Neuronal stem cell (in vitro differentiated cells): Measurements from ENCODE around the gene CORIN.

Source experiments
- DNase-seq: peaks from one replicate; pipeline ENCODE4 v3.0.0-alpha.2; 2013; ENCODE audit warnings: low spot score
- H2AFZ ChIP-seq: one replicate; pipeline ENCODE4 v1.6.1; 2013; ENCODE audit warnings: mild to moderate bottlenecking, low read length, inconsistent platforms
- H2AK5ac ChIP-seq: 2 replicates; pipeline ENCODE4 v1.6.1; 2013; ENCODE audit warnings: low read depth, mild to moderate bottlenecking, inconsistent platforms, low read length, moderate library complexity, mixed read lengths
- H2BK120ac ChIP-seq: 2 replicates; pipeline ENCODE4 v1.6.1; 2013; ENCODE audit warnings: low read depth, mild to moderate bottlenecking, inconsistent platforms, low read length, moderate library complexity, mixed read lengths
- H2BK12ac ChIP-seq: one replicate; pipeline ENCODE4 v1.6.1; 2013; ENCODE audit warnings: low read length, inconsistent platforms
- H2BK15ac ChIP-seq: 2 replicates; pipeline ENCODE4 v1.6.1; 2013; ENCODE audit warnings: mild to moderate bottlenecking, low read length, inconsistent platforms, mixed read lengths
- H2BK5ac ChIP-seq: one replicate; pipeline ENCODE4 v1.6.1; 2013; ENCODE audit warnings: inconsistent platforms, mild to moderate bottlenecking, low read length, moderate library complexity
- H3K14ac ChIP-seq: one replicate; pipeline ENCODE4 v1.6.1; 2013; ENCODE audit warnings: low read length, inconsistent platforms
- H3K18ac ChIP-seq: 2 replicates; pipeline ENCODE4 v1.6.1; 2013; ENCODE audit warnings: low read length, inconsistent platforms
- H3K23ac ChIP-seq: 2 replicates; pipeline ENCODE4 v1.6.1; 2013; ENCODE audit warnings: low read depth, mild to moderate bottlenecking, mixed read lengths, low read length, inconsistent platforms; ENCODE audit not compliant: poor library complexity
- H3K27ac ChIP-seq: replicated peaks from 3 replicates; pipeline ENCODE4 v1.5.1; 2013; ENCODE audit warnings: low read length, inconsistent platforms
- H3K27me3 ChIP-seq, 3 experiments: 2 replicates each; pipeline ENCODE4 v1.6.1; 2013; ENCODE audit warnings: low read length in 3 of 3, mild to moderate bottlenecking in 2 of 3, inconsistent platforms in 1 of 3, low read depth in 1 of 3, mixed read lengths in 1 of 3, moderate library complexity in 1 of 3; ENCODE audit not compliant: control insufficient read depth in 3 of 3, insufficient read depth in 3 of 3
- H3K36me3 ChIP-seq, 2 donors: replicated peaks in 1 of 2; 2 replicates each; pipeline ENCODE4 v1.6.1; 2013; ENCODE audit warnings: low read length in 2 of 2; ENCODE audit not compliant: control insufficient read depth in 2 of 2, insufficient read depth in 2 of 2
- H3K4ac ChIP-seq: 2 replicates; pipeline ENCODE4 v1.6.1; 2013; ENCODE audit warnings: inconsistent platforms, mild to moderate bottlenecking, low read length, moderate library complexity
- H3K4me1 ChIP-seq, 2 donors: 1 replicate in 1 of 2; 2 replicates in 1 of 2; pipeline ENCODE4 v1.6.1; 2013; ENCODE audit warnings: low read length in 2 of 2, low read depth in 1 of 2; ENCODE audit not compliant: control insufficient read depth in 2 of 2, insufficient read depth in 1 of 2
- H3K4me2 ChIP-seq: one replicate; pipeline ENCODE4 v1.6.1; 2013; ENCODE audit warnings: mild to moderate bottlenecking, low read length, inconsistent platforms; ENCODE audit not compliant: insufficient read depth, poor library complexity, severe bottlenecking
- H3K4me3 ChIP-seq, 2 donors: 2 replicates each; pipeline ENCODE4 v1.5.1; 2013; ENCODE audit warnings: low read length in 2 of 2, mild to moderate bottlenecking in 2 of 2, inconsistent platforms in 1 of 2, moderate library complexity in 1 of 2
- H3K79me1 ChIP-seq: one replicate; pipeline ENCODE4 v1.6.1; 2013; ENCODE audit warnings: low read depth, mild to moderate bottlenecking, inconsistent platforms, low read length, moderate library complexity
- H3K9ac ChIP-seq: one replicate; pipeline ENCODE4 v1.6.1; 2013; ENCODE audit warnings: mild to moderate bottlenecking, low read depth, low read length, inconsistent platforms; ENCODE audit not compliant: poor library complexity
- H3K9me3 ChIP-seq, 2 donors: replicated peaks in 1 of 2; 2 replicates each; pipeline versions ENCODE3 to v1.6.1; 2013; ENCODE audit warnings: low read length in 2 of 2, mild to moderate bottlenecking in 2 of 2, inconsistent platforms in 1 of 2, low read depth in 1 of 2, mixed read lengths in 1 of 2, moderate library complexity in 1 of 2; ENCODE audit not compliant: control insufficient read depth in 2 of 2, insufficient read depth in 1 of 2
- H4K8ac ChIP-seq: one replicate; pipeline ENCODE4 v1.6.1; 2013; ENCODE audit warnings: low read depth, mild to moderate bottlenecking, inconsistent platforms, low read length, moderate library complexity
- H4K91ac ChIP-seq: one replicate; pipeline ENCODE4 v1.6.1; 2013; ENCODE audit warnings: low read length, low read depth, mild to moderate bottlenecking, inconsistent platforms; ENCODE audit not compliant: poor library complexity
- WGBS, 2 donors: extraction: QIAGEN DNeasy Blood & Tissue Kit; methylation state at CpG; one replicate each; pipeline ENCODE4 v1.1.7; 2013; ENCODE audit warnings: missing lambda C conversion rate in 2 of 2, mixed read lengths in 1 of 2; ENCODE audit not compliant: insufficient read length in 2 of 2, insufficient replicate concordance in 1 of 2; ENCODE audit errors: extremely low coverage in 2 of 2; 5-methylcytosine and 5-hydroxymethylcytosine counted together

CORIN gene

GRCh38 chr4:47566566-47566965, 271.3 kb downstream of the CORIN start:
- no peak overlapping the region for H2BK12ac ChIP-seq
- H2BK15ac ChIP-seq: no peak overlapping the region
- H3K4me2 ChIP-seq: no peak overlapping the region
- H2AFZ ChIP-seq: no peak overlapping the region
- H3K9ac ChIP-seq: no peak overlapping the region
- no peaks in the 10 kb centered on the region for H3K27me3 ChIP-seq
- no peaks in the 10 kb centered on the region for H3K9me3 ChIP-seq
- H3K27ac ChIP-seq: no peak overlapping the region
- WGBS, 2 donors: no CpG with 5 or more reads among the region's 2 CpGs
- H2BK5ac ChIP-seq: no peak overlapping the region
- H3K4ac ChIP-seq: no peak overlapping the region
- no peak overlapping the region for H3K4me3 ChIP-seq
- no peaks in the 10 kb centered on the region for H3K79me1 ChIP-seq
- H3K36me3 ChIP-seq: peaks cover 0 to 3% of the 10 kb centered on the region in 2 donors
- no peak overlapping the region for H4K91ac ChIP-seq
- no peaks in the 10 kb centered on the region for H3K4me1 ChIP-seq
- H4K8ac ChIP-seq: no peak overlapping the region
- H3K18ac ChIP-seq: no peak overlapping the region
- H3K14ac ChIP-seq: no peak overlapping the region
- DNase-seq: no peak
- H2AK5ac ChIP-seq: no peak overlapping the region
- H2BK120ac ChIP-seq: no peak overlapping the region
- no peak overlapping the region for H3K23ac ChIP-seq

DNA sequence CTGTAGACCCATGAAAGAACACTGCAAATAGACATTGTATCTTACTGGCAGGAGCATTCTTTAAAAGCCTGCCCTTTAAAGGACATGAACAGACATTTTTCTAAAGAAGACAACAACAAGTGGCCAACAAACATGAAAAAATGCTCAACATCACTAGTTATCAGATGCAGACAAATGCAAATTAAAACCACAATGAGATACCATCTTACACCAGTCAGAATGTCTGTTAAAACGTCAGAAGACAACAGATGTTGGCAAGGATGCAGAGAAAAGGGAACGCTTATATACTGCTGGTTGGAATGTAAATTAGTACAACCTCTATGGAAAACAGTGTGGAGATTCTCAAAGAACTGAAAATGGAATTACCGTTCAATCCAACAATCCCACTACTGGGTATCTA, 275.6 kb downstream of the CORIN start:
- Histone ChIP-seq H2BK5ac (no peak overlapping the region), H2BK12ac (no peak overlapping the region), H3K4me3 (no peak overlapping the region), H3K23ac (no peak overlapping the region), H2BK15ac (no peak overlapping the region), H3K4ac (no peak overlapping the region), H3K9me3 (no peaks in the 10 kb centered on the region), H4K8ac (no peak overlapping the region), H3K18ac (no peak overlapping the region), H2BK120ac (no peak overlapping the region), H3K27me3 (no peaks in the 10 kb centered on the region), H3K27ac (no peak overlapping the region), H4K91ac (no peak overlapping the region), H3K4me2 (no peak overlapping the region), H3K36me3 (no peaks in the 10 kb centered on the region), H3K9ac (no peak overlapping the region), H2AFZ (no peak overlapping the region), H3K4me1 (no peaks in the 10 kb centered on the region), H3K14ac (no peak overlapping the region), H3K79me1 (no peaks in the 10 kb centered on the region), H2AK5ac (no peak overlapping the region)
- DNase-seq: no peak
- WGBS, 2 donors: no CpG with 5 or more reads among the region's 3 CpGs

GRCh38 chr4:47561331-47561730, 276.5 kb downstream of the CORIN start:
- Histone ChIP-seq H2BK120ac (no peak overlapping the region), H3K27ac (no peak overlapping the region), H3K4ac (no peak overlapping the region), H3K9me3 (no peaks in the 10 kb centered on the region), H3K79me1 (no peaks in the 10 kb centered on the region), H3K4me3 (no peak overlapping the region), H2BK12ac (no peak overlapping the region), H2AFZ (no peak overlapping the region), H3K36me3 (no peaks in the 10 kb centered on the region), H3K4me1 (no peaks in the 10 kb centered on the region), H4K91ac (no peak overlapping the region), H3K27me3 (no peaks in the 10 kb centered on the region), H3K9ac (no peak overlapping the region), H3K14ac (no peak overlapping the region), H2AK5ac (no peak overlapping the region), H2BK5ac (no peak overlapping the region), H3K18ac (no peak overlapping the region), H4K8ac (no peak overlapping the region), H3K23ac (no peak overlapping the region), H3K4me2 (no peak overlapping the region), H2BK15ac (no peak overlapping the region)
- DNase-seq: no peak
- WGBS, 2 donors: no CpG with 5 or more reads among the region's 1 CpG

GRCh38 chr4:47560682-47561081, 277.2 kb downstream of the CORIN start:
- WGBS, 2 donors: no CpG with 5 or more reads among the region's 1 CpG
- Histone ChIP-seq H3K4me2 (no peak overlapping the region), H2AK5ac (no peak overlapping the region), H3K18ac (no peak overlapping the region), H3K4ac (no peak overlapping the region), H4K91ac (no peak overlapping the region), H3K79me1 (no peaks in the 10 kb centered on the region), H2AFZ (no peak overlapping the region), H3K9me3 (no peaks in the 10 kb centered on the region), H3K9ac (no peak overlapping the region), H2BK5ac (no peak overlapping the region), H4K8ac (no peak overlapping the region), H3K23ac (no peak overlapping the region), H2BK15ac (no peak overlapping the region), H2BK12ac (no peak overlapping the region), H3K4me3 (no peak overlapping the region), H3K27ac (no peak overlapping the region), H3K4me1 (no peaks in the 10 kb centered on the region), H2BK120ac (no peak overlapping the region), H3K27me3 (no peaks in the 10 kb centered on the region), H3K14ac (no peak overlapping the region), H3K36me3 (no peaks in the 10 kb centered on the region)
- DNase-seq: no peak
